GM15510 (cell line): Measurements from ENCODE around the gene SPRR1A.

Source experiments
- POLR2A ChIP-seq: IDR thresholded peaks from 3 replicates; pipeline ENCODE4 v1.6.1; 2011; ENCODE audit warnings: borderline replicate concordance; ENCODE audit not compliant: insufficient read length; ENCODE audit errors: extremely low read depth

Gene SPRR1A

GRCh38 chr1:152962876-152963415 is 20.9 kb upstream of the SPRR1A start:
- no peak for TF ChIP-seq POLR2A

- no peak for TF ChIP-seq POLR2A
Observed at GRCh38 chr1:152964536-152964935, 19.3 kb upstream of the SPRR1A start.

- no peak for TF ChIP-seq POLR2A
Observed at GRCh38 chr1:152965853-152966252, 18.0 kb upstream of the SPRR1A start.

GRCh38 chr1:152967201-152967600 is 16.7 kb upstream of the SPRR1A start:
- TF ChIP-seq POLR2A, result no peak

GRCh38 chr1:152968248-152968647 is 15.6 kb upstream of the SPRR1A start:
- no peak for TF ChIP-seq POLR2A

- TF ChIP-seq POLR2A, result no peak
Observed at GRCh38 chr1:152969036-152969435, 14.8 kb upstream of the SPRR1A start.

- TF ChIP-seq POLR2A, result no peak
Observed at GRCh38 chr1:152970495-152970894, 13.4 kb upstream of the SPRR1A start, which contains the start of gene SPRR4. SPRR4 (plus strand) TSS chr1:152970648; CDS start chr1:152971891, 1,243 bp downstream.

- no peak for TF ChIP-seq POLR2A
Observed at GRCh38 chr1:152972196-152972886, 11.5 kb upstream of the SPRR1A start.

- TF ChIP-seq POLR2A, result no peak
Observed at GRCh38 chr1:152976688-152977087, 7.2 kb upstream of the SPRR1A start.

- no peak for TF ChIP-seq POLR2A
Observed at GRCh38 chr1:152977614-152978013, 6.3 kb upstream of the SPRR1A start.

- no peak for TF ChIP-seq POLR2A
Observed at GRCh38 chr1:152980676-152981075, 3.2 kb upstream of the SPRR1A start.

- no peak for TF ChIP-seq POLR2A
Observed at GRCh38 chr1:152981146-152981871, 2.6 kb upstream of the SPRR1A start.

GRCh38 chr1:152982076-152982475 is 1.8 kb upstream of the SPRR1A start:
- no peak for TF ChIP-seq POLR2A

- TF ChIP-seq POLR2A, result no peak
Observed at GRCh38 chr1:152983234-152983633, 647 bp upstream of the SPRR1A start.

- TF ChIP-seq POLR2A, result no peak
Observed at GRCh38 chr1:152986578-152986977, 2.7 kb downstream of the SPRR1A start.

GRCh38 chr1:152993186-152993585 is 9.3 kb downstream of the SPRR1A start:
- TF ChIP-seq POLR2A, result no peak
